ENCODE results near the gene SELENOW.
"Not testable (repeated sequence)": the region's sequence is repeated elsewhere in the genome, so short reads cannot be mapped to it uniquely, and the experiment has no call there.

SELENOW gene

GRCh38 chr19:47778049-47778953 is at the start of gene SELENOW:
Gene SELENOW (plus strand): TSS chr19:47778703. CDS start chr19:47778786, 83 bp downstream.
- DNase-seq: peak; percentile 79

DNA sequence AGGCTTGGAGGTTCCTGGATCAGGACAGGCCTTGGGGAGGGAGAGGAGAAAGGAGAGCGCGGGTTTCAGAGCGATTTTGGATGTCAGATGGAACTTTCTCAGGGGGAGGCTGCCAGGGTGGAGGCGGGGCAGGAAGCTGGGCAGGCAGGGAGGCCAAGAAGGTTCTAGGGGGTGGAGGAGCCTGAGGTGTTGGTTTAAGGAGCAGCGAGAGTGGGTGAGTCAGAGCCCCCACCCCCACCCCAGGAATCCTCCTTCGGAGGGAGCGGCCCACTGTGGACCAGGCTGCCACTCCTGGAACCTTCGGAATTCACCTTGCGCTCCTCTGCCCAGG is 49.1 kb upstream of the SELENOW start:
- DNase-seq: no peak

- DNase-seq: peak; percentile 8
These were observed 48.5 kb upstream of the SELENOW start for GRCh38 chr19:47729799-47730520.

- DNase-seq: no peak
These were observed 48.0 kb upstream of the SELENOW start for GRCh38 chr19:47730521-47730889.

DNA sequence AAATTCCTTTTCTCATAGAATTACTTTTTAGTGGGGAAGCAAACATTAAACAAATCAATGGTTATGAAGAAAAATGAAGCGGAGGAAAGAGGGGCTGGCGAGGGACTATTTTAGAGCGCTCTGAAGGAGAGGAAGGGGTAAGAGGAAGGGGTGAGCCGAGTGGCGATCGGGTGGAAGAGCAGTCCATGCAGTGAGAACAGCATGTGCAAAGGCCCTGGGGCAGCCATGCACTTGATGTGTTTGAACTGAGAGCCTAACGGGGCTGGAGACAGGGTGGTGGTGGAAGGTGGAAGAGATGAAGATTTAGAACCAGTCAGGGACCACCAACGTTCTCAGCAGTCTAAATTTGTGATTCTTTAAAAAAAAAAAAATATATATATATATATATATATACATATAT is 47.6 kb upstream of the SELENOW start:
- DNase-seq: no peak

DNA sequence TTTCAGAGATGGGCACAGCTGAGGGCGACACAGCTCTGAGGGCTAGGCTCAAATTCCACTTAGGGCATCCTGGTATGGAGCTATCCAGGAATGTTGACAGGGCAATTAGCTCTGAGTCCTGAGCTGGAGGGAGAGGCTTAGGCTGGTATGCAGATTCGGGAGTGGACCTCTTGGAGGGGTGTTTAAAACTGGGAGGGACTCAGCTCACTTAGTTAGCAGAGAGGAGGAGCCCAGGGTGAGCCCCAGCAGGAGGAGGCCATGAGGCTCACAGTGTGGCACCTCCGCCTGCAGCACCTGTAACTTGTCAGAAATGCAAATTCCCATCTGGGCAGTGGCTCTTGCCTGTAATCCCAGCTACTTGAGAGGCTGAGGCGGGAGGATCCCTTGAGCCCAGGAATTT is 43.4 kb upstream of the SELENOW start:
- no peak for DNase-seq

DNA sequence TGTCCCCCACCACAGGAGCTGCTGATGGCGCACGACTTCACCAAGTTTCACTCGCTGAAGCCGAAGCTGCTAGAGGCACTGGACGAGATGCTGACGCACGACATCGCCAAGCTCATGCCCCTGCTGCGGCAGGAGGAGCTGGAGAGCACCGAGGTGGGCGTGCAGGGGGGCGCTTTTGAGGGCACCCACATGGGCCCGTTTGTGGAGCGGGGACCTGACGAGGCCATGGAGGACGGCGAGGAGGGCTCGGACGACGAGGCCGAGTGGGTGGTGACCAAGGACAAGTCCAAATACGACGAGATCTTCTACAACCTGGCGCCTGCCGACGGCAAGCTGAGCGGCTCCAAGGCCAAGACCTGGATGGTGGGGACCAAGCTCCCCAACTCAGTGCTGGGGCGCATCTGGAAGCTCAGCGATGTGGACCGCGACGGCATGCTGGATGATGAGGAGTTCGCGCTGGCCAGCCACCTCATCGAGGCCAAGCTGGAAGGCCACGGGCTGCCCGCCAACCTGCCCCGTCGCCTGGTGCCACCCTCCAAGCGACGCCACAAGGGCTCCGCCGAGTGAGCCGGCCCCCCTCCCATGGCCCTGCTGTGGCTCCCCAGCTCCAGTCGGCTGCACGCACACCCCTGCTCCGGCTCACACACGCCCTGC is 37.5 kb upstream of the SELENOW start:
- no peak for DNase-seq

DNA sequence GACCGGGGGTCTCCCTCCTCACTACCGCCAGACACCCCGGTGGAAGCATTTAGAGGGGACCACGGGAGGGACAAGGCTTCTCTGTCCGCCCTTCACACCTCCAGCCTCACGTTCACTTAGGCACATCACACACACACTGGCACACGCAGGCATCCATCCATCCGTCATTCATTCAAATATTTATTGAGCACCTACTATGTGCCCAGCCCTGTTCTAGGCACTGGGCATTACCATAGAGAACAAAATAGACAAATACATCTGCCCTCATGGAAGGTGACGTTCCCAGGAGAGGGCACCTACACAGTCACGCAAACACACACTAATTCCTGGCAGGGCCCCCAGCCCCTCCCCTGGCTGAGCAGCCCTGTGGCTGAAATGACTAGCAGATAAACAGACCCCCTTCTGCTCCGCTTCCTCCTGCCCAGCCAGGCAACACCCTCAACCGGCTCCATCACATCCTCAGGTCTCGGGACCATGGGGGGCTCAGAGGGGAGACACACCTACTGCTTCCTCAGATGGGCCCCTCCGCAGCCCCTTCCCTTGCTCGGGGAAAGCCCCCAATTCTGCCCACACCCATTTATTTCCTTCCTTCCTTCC is 36.9 kb upstream of the SELENOW start:
- DNase-seq: no peak

- no peak for DNase-seq
These were observed 35.9 kb upstream of the SELENOW start for GRCh38 chr19:47742634-47743033.

GRCh38 chr19:47745010-47745901 is 33.2 kb upstream of the SELENOW start, which contains the start of gene NOP53:
Gene NOP53 (plus strand): TSS chr19:47745546. CDS start chr19:47745560, 14 bp downstream.
- DNase-seq: peak; percentile 92

- DNase-seq: not testable (repeated sequence)
These were observed 32.4 kb upstream of the SELENOW start for GRCh38 chr19:47746129-47746528.

DNA sequence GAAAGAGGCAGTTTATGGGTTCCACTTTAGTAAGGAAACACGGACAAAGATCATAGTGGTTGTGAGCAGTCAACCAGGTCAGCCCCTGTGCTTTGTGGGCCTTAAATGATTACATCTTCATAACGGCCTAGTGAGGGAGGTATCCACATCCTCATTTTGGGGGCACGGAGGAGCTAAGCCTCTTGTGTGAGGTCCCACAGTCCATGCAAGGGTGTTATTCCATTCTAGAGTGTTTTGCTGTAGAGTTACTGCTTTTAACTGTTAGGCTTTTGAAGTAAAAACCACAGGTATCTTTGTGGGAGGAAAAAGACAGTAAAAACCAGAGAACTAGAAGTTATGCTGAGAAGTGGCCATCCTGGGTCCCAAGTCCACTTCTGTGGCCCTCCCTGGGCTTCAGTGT is 29.2 kb upstream of the SELENOW start:
- DNase-seq: no peak

DNA sequence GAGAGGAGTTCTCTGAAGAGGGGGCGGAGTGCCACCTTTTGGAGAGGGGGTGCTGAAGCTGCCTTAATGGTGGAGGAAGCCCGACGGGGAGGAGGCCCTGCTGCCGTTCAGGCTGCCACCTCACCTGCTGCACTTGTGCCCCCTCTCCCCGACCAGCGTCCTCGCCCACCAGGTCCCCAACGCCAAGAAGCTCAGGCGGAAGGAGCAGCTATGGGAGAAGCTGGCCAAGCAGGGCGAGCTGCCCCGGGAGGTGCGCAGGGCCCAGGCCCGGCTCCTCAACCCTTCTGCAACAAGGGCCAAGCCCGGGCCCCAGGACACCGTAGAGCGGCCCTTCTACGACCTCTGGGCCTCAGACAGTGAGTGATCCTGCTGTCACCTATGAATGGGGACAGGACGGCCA is 27.8 kb upstream of the SELENOW start:
- DNase-seq: no peak

DNA sequence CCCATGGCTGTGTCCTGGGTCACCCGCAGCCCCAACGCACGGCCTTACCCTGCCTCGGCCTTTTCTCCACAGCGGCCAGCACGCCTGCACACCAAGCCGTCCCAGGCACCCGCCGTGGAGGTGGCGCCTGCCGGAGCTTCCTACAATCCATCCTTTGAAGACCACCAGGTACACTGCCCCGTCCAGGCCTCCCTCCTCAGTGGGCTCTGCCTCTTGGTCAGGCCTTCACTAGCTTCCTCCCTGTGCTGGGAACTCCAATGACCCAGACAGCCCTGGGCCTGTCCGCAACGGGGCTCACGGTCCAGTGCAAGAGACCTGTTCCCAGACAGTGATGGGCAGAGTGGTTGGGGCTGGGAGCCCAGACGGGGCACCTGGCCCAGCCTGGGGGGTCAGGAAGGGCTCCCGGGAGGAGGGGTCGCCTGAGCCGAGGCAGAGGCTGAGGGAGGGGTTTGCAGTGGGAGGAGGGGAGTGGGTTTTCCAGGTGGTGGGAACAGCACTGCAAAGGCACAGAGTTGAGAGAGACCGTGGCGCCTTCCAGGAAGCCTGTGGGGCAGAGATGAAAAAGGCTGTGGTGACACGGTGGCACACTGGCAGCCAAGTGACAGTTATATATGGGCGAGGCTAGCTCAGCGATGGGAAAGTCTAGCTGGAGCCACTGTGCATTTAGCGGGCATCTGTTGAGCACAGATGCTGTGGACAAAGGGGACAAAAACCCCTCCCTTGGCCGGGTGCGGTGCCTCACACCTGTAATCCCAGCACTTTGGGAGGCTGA is 25.9 kb upstream of the SELENOW start:
- DNase-seq: no peak

DNA sequence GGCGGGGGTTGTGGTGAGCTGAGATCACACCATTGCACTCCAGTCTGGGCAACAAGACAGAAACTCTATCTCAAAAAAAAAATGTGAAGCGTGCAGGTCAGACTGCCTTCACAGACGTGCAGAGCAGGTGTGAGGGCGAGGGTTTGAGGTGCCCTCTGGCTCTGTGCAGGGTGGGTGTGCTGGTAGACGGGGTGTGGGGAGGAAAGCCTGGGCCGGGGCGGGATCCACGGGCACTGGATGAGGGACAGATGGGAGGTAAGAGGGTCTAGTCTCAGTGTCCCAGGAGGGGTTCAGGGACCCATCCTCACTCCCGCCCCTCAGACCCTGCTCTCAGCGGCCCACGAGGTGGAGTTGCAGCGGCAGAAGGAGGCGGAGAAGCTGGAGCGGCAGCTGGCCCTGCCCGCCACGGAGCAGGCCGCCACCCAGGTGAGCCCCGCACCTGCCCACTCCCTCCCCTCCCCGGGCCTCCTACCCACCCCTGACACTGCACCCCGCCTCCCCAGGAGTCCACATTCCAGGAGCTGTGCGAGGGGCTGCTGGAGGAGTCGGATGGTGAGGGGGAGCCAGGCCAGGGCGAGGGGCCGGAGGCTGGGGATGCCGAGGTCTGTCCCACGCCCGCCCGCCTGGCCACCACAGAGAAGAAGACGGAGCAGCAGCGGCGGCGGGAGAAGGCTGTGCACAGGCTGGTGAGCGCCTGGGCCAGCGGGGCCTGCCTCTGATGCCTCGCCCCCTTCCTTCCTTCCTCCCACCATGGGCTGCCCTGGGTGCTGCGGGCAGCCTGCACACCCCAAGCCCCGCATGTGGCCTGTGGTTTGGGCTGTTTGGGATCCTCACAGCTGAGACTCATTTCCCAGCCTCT is 24.1 kb upstream of the SELENOW start:
- DNase-seq: no peak

GRCh38 chr19:47755065-47755761 is 23.3 kb upstream of the SELENOW start:
- DNase-seq: no peak

DNA sequence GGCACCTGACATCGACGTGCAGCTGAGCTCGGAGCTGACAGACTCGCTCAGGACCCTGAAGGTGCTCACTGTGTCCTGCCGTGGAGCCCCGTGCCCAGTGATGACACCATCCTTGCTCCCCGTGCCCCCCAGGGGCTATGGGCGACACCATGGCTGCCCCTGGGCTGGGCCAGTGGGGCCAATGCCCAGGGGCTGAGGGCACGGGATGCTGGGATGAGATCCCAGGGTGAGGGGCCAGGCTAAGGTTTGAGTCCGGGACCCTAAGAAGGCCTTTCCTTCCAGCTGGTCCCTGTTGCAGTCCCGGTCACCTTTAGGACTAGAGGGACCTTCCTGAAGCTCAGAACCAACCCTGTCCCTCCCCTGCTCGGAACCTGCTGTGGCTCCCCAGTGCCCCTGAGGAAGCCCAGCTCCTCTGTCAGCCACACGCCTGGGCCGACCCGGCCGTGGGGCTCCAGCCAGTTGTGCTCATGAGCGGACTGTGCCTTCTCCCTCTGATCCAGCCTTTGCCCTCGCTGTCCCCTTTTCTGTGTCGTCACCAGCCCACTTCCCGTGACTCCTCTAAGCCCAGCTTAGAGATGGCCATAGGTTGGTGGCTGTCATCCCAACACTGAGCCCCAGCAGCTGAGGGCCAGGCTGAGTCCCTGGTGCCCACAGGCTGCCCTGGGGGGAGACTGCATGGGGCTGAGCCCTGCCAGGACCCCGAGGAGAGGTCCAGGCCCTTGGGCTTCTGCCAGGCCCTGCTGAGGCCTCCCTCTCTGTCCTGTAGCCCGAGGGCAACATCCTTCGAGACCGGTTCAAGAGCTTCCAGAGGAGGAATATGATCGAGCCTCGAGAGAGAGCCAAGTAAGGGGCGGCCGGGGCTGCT is 22.5 kb upstream of the SELENOW start:
- no peak for DNase-seq

GRCh38 chr19:47756627-47756929 is 21.9 kb upstream of the SELENOW start:
- DNase-seq: no peak
